HG02588 (cell line): Measurements from ENCODE around the gene COX7B.
A peak's percentile ranks its signal among the peaks of the same experiment; 100 is the strongest.
"Not testable (repeated sequence)": the region's sequence is repeated elsewhere in the genome, so short reads cannot be mapped to it uniquely, and the experiment has no call there.

Experiments used
- ATAC-seq: cut with Tn5 transposase; IDR thresholded peaks from one replicate; pipeline ENCODE4 v1.9.1; 2021; ENCODE audit warnings: mild to moderate bottlenecking, moderate library complexity; ENCODE audit not compliant: unreplicated experiment

The COX7B gene

GRCh38 chrX:77899081-77899828, at the start of gene COX7B:
COX7B (plus strand) TSS chrX:77899468; CDS start chrX:77899554, 86 bp downstream.
- peak; percentile 56 for ATAC-seq

GRCh38 chrX:77875372-77875771, 23.9 kb upstream of the COX7B start:
- no peak for ATAC-seq

- not testable (repeated sequence) for ATAC-seq
Observed at GRCh38 chrX:77881418-77881817, 17.9 kb upstream of the COX7B start.

GRCh38 chrX:77892887-77893286, 6.4 kb upstream of the COX7B start:
- ATAC-seq, result no peak

- ATAC-seq, result no peak
Observed at GRCh38 chrX:77893713-77894112, 5.6 kb upstream of the COX7B start.

GRCh38 chrX:77894921-77895886, 4.1 kb upstream of the COX7B start, which contains the start of gene MAGT1:
MAGT1 (minus strand) TSS chrX:77895435; CDS start chrX:77895410, 25 bp downstream.
- ATAC-seq, result peak; percentile 90

GRCh38 chrX:77900688-77901087, 1.4 kb downstream of the COX7B start:
- no peak for ATAC-seq

- ATAC-seq, result no peak
Observed at GRCh38 chrX:77901506-77901905, 2.2 kb downstream of the COX7B start.

- peak; percentile 97 for ATAC-seq
Observed at GRCh38 chrX:77910108-77910840, 11.0 kb downstream of the COX7B start, which contains the start of gene ATP7A. ATP7A (plus strand) TSS chrX:77910693; CDS start chrX:77971642, 60,949 bp downstream.

GRCh38 chrX:77917294-77917933, 18.1 kb downstream of the COX7B start:
- ATAC-seq, result no peak

GRCh38 chrX:77918568-77918967, 19.3 kb downstream of the COX7B start:
- ATAC-seq, result no peak

GRCh38 chrX:77919370-77919769, 20.1 kb downstream of the COX7B start:
- not testable (repeated sequence) for ATAC-seq

GRCh38 chrX:77922787-77923186, 23.5 kb downstream of the COX7B start:
- ATAC-seq, result no peak

GRCh38 chrX:77924320-77924859, 25.1 kb downstream of the COX7B start:
- no peak for ATAC-seq

GRCh38 chrX:77925764-77926163, 26.5 kb downstream of the COX7B start:
- ATAC-seq, result no peak

GRCh38 chrX:77930581-77930980, 31.3 kb downstream of the COX7B start:
- ATAC-seq, result no peak

GRCh38 chrX:77935886-77936285, 36.6 kb downstream of the COX7B start:
- ATAC-seq, result no peak

GRCh38 chrX:77936299-77936698, 37.0 kb downstream of the COX7B start:
- no peak for ATAC-seq

- no peak for ATAC-seq
Observed at GRCh38 chrX:77937291-77937690, 38.0 kb downstream of the COX7B start.

GRCh38 chrX:77938083-77938680, 38.9 kb downstream of the COX7B start:
- ATAC-seq, result no peak
